HK-2 (cell line): ENCODE measurements around the gene USHBP1.

Experiments
- DNase-seq: peaks from one replicate; pipeline ENCODE4 v3.0.0-alpha.2; 2018; ENCODE audit not compliant: unreplicated experiment

Gene USHBP1, protein sequence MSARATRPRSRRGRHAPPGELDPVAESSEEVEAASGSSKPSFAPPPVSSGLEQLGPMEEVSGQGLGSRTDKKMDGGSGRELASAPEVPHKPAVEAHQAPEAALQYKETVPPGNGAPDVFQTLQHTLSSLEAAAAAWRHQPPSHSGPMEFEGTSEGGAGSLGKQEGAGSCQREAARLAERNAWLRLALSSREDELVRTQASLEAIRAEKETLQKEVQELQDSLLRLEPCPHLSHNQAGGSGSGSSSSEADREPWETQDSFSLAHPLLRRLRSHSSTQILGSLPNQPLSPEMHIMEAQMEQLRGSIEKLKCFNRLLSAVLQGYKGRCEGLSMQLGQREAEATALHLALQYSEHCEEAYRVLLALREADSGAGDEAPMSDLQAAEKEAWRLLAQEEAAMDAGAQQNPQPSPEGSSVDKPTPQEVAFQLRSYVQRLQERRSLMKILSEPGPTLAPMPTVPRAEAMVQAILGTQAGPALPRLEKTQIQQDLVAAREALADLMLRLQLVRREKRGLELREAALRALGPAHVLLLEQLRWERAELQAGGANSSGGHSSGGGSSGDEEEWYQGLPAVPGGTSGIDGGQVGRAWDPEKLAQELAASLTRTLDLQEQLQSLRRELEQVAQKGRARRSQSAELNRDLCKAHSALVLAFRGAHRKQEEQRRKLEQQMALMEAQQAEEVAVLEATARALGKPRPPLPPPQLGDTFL

DNA sequence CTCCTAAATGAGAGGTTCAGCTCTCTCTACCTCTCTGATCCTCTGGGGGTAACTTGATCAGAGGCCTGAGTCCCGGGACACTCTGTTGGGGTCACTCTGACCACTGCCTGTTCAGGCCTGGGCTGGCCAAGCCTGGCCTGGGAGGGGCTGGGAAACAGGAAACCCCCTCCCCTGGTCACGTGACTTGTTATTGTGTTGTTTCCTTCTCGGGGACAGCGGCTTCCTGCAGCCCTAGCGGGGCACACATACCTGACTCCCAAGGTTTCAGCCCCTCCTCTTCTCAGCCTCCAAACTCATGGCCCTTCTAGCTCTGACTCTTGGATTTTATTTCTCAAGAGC, at the start of gene USHBP1:
Gene USHBP1, minus strand, starts transcription at position 105 of the 339 bp plus-strand sequence. CDS start 446 bp downstream, outside the sequence.
- no peak for DNase-seq

GRCh38 chr19:17314007-17314593, 49.6 kb upstream of the USHBP1 start:
- DNase-seq, result no peak

DNA sequence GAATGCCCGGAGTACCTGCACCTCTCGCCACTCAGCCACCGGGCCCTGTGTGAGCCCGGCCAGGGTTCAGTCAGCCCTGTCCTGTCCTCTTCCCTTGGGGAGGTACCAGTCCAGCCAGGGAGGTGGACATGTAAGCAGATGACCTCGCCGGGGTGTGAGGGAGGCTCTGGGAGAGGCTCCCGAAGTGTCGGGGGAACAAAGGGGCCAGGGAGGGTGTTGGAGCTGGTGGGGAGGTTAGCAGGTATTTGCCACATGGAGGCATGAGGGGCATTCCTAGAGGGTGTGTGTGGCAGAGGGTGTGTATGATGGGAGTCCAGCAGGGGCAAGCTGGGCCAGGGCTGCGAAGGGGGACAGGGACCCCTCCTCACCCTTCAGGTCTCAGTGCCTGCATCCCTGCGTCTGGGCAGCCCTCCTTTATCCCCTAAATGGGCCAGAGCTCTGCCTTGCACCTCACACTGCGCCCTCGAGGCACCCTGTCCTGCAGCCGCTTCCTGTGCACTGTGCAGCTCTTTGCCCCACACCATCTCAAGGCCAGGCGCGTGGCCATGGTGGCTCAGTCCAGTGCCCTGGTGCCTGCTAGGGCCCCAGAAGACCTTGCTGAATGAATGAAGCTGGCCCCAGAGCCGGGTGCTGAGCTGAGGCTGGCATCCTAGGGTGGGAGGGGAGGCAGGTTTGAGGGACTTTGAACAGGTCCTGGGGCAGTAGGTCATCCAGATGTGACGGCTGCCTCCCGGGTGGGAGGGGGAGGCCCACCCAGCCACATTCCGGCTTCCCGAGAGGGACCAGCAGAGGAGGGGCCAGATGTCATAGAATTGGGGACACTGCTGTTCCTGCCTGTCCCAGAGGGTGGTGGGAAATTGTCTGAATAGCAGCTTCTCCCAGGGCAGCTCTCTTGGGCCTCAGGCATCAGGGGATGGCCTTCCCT, 47.9 kb upstream of the USHBP1 start:
- DNase-seq, result no peak

DNA sequence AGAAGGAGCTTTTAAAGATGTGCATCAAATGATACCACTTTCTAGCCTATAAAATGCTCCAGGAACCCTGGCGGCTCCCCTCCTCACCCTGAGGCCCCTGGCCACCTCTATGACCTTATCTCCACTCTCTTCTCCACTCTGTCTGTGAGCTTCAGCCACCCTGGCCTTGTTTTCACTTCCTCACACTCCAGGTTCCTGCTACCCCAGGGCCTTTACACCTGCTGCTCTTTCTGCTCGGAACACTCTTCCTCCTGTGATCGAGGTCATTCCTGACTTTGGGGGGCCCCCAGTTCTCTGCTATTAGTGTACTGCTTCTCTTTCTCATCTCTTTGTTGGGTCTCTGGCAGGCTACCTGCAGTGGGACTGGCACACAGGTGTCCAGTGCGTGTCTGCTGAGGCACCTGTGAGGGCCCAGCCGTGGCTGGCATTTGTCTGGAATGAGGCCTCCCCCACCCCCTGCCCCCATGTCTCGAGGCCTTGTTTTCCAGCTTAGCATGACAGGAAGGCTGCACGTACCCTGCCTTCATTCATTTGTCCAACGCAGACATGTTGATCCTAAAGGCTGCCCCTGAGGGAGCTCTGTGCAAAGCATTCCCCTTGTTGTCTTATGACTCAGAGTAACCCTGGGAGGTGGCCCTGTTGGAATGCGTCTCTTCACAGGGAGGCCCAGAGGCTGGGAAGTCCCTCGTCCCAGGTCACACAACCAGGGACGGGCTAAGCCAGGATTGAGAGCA, 47.1 kb upstream of the USHBP1 start:
- DNase-seq, result peak; percentile 83

- no peak for DNase-seq
These were observed 45.5 kb upstream of the USHBP1 start for GRCh38 chr19:17309965-17310461.

DNA sequence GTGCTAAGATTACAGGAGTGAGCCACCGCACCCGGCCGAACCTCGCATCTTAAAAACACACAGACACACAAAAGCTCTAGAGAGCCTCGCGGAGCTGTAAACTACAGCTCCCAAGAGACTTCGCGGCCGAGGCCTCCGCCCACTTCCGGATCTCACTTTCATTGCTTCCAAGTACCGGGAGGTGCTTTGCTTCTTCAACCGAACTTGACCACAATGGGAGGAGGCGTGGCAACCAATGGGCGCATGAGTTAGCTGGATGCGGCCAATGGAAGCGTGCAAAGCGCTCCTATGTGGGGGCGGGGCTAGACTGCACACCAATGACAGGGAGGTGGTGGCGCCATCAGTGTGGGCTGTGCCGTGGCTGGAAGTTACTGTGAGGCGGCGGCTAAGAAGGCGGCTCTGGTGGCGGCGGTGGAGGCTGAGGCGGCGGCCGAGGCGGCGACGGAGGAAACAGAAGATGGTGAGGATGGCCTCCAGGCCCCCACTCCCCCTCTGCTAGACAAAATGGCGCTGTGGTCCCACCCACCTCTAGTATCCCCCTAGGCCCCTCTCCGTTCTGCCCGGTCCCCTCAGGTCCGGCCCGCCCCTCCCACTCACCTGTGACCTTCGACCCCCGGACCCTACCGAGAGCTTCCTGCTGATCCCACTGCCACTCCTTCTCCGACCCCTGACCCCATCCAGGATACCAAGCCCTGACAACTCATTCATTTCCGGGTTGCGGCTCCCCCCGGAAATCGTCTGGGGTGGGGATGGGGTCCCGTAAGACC, 44.8 kb upstream of the USHBP1 start, which contains the start of gene DDA1:
Gene DDA1, plus strand, starts transcription at position 366 of the 767 bp plus-strand sequence. Its CDS starts 92 bp downstream, at position 458.
- peak; percentile 98 for DNase-seq

GRCh38 chr19:17307876-17308377, 43.4 kb upstream of the USHBP1 start:
- no peak for DNase-seq

DNA sequence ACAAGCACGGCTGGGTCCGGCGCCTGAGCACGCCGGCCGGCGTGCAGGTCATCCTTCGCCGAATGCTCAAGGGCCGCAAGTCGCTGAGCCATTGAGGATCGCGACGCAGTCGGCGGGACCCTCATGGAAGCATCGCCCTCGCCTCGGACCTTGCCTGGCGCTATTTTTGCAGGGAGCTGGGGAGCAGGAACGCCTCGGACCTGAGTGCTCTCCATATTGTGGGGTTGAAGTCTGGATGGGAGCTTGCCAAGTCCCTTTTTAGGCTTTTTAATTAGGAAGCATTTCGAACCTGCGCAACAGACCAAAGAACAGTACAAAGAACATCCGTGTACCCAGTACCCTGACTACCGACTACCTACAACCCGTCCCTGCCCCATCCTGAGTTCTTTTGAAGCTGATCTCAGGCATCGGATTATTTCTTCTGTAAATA, 41.8 kb upstream of the USHBP1 start:
- no peak for DNase-seq

- peak; percentile 99 for DNase-seq
These were observed 41.2 kb upstream of the USHBP1 start, which contains the start of gene MRPL34 for GRCh38 chr19:17305517-17306284. Gene MRPL34 (plus strand): TSS chr19:17305872. CDS start chr19:17305893, 21 bp downstream.

DNA sequence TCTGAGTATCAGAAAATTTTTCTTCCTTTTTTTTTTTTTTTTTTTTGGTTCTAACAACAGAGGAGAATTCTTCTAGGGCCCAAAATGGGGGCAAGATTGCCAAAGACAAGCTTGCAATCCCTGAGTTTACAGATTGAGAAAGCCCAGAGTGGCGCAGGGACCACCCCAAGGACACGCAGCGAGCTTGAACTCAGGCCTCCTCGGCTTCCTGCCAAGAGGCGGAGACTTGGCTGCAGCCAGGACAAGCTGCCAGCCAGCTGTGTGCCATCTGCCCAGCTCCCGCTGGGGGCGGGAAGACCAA, 40.6 kb upstream of the USHBP1 start:
- no peak for DNase-seq

- no peak for DNase-seq
These were observed 40.1 kb upstream of the USHBP1 start for GRCh38 chr19:17304386-17305215.

DNA sequence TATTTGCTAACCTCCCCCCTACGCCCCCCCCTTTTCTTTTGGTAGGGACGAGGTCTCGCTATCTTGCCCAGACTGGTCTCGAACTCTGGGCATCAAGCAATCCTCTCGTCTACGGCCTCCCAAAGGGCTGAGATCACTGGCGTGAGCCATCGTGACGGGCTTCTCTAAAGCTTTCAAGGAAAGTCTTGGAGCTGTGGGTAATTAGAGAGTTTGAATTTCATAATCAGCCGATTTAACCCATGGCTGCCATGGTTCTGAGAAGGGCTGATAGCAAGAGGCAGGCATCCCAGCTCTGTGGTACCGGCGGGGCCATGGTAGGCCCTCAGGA, 39.4 kb upstream of the USHBP1 start:
- no peak for DNase-seq

DNA sequence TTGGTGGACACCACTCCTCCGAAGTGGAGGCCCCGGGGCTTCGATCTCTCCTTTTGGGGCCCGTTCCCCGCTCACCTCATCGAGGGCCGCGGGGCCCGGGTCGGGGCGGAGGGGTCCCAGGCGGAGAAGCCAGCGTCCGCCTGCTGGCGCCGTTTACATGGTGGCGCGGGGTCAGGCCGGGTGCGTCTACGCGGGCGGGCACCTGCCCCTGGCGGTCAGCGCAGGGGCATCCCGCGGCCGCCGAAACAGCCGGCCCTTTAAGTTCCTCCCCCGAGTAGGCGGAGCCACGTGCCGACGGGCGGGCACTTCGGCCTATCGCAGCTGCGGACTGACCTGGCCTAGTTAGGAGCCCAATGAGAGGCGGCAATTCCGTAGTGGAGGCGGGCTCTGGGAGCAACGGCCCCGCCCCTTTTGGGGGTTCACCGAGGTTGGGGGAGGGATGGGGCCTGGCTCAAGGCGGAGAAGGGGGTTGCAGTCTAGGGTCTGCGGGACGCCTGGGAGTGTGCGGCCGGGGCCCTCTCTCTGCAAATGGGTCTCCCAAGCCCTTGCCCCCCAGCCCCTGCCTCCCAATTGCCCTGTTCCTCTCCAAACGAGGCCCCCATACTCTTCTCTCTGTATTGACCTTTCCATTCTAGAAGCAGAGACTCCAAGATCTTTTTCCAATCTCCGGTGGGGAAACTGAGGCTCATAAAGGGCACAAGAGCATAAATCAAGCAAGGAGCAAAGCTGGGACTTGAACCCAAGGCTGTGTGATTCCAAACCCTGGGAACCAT, 38.8 kb upstream of the USHBP1 start, which contains the start of gene ABHD8:
Gene ABHD8, minus strand, starts transcription at position 259 of the 773 bp plus-strand sequence. CDS start 1,809 bp downstream, outside the sequence.
- DNase-seq, result peak; percentile 97

GRCh38 chr19:17302391-17303166, 38.0 kb upstream of the USHBP1 start:
- DNase-seq, result no peak

DNA sequence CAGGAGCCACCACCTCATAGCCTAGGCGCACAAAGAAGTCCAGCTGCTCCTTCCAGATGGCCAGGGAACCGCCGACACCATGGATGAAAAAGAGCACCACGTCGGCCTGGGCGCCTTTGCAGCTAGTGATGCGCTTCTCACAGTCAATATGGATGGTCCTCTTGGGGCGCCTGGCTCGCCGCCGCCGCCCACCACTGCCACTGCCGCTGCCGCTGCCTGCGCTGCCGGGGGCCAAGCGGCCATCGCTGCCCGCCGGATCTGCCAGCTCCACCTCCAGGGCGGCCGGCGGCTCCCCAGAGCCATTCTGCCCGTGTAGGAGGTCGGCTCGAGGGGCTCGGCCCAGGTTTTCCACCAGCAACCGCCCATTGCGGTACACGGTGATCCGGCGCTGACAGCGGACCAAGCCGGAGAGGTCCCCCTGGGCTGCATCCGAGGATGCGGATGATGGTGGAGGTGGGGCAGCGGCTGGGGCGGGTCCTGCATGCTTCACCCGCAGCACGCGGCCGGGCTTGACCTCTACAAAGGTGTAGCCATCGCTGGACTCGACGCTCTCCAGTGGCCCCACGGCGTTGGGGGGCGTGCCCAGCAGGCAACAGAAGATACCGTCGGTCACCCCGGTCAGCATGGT, 36.6 kb upstream of the USHBP1 start:
- no peak for DNase-seq

DNA sequence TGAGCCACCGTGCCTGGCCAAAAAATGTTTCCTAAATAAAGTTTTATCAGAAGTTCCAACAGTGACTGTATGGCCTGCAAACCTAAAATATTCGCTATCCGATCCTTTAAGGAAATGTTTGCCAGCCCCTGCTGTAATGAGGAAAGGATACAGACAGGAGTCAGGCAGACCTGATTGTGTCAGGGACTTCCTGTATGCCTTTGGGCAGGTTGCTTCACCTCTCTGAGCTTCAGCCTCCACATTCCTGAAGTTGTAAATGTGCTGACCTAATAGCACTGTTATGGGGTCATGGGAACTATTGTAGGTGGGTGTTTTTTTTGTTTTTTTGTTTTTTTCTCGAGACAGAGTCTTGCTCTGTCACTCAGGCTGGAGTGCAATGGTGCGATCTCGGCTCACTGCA, 32.4 kb upstream of the USHBP1 start:
- no peak for DNase-seq
